A673 (cell line): ENCODE measurements around the gene RGS7. TPM values are rescaled to one million over a fixed set of nuclear protein-coding genes. Genes with fewer than 3 reads are reported as not detected.
"Not testable (repeated sequence)": the region's sequence is repeated elsewhere in the genome, so short reads cannot be mapped to it uniquely, and the experiment has no call there.

ENCODE experiments used
- BruUV-seq: library from RNA; stranded (reverse); fragments of 400-500 nt; replicated peaks from 2 replicates; lab custom pipeline; 2021; lab: Mats Ljungman, UMichigan
- CTCF ChIA-PET: fragments of 300-600 bp; sonication (Branson Sonifier 250); formaldehyde crosslinking; loops from one replicate; lab custom pipeline; 2022; ENCODE audit warnings: antibody characterized with exemption; lab: Charles Lee
- POLR2A ChIA-PET: fragments of 300-600 bp; sonication (Branson Sonifier 250); formaldehyde crosslinking; loops from one replicate; lab custom pipeline; 2022; ENCODE audit warnings: antibody characterized with exemption; ENCODE audit not compliant: low non-redundant PET; lab: Charles Lee
- DNase-seq: peaks from one replicate; pipeline ENCODE4 v3.0.0-alpha.2; 2015; ENCODE audit warnings: low spot score
- H3K27ac ChIP-seq: fragments of 200-600 bp; sonication (generic); 2 replicates; pipeline ENCODE4 v1.5.1; 2016; ENCODE audit warnings: mixed run types, low read depth, mild to moderate bottlenecking, mixed read lengths, antibody characterized with exemption, low read length; ENCODE audit not compliant: poor library complexity, severe bottlenecking
- H3K27me3 ChIP-seq: fragments of 200-600 bp; sonication (generic); replicated peaks from 2 replicates; pipeline ENCODE4 v1.6.1; 2017; ENCODE audit warnings: mixed run types, low read depth, mild to moderate bottlenecking, mixed read lengths, antibody characterized with exemption, low read length; ENCODE audit not compliant: insufficient read depth, poor library complexity
- H3K36me3 ChIP-seq: fragments of 200-600 bp; sonication (generic); 2 replicates; pipeline ENCODE4 v1.6.1; 2016; ENCODE audit warnings: mixed run types, mild to moderate bottlenecking, mixed read lengths, antibody characterized with exemption, low read length; ENCODE audit not compliant: insufficient read depth, poor library complexity, severe bottlenecking
- H3K4me1 ChIP-seq: fragments of 200-600 bp; sonication (generic); 2 replicates; pipeline ENCODE4 v1.6.1; 2017; ENCODE audit warnings: mixed run types, mild to moderate bottlenecking, mixed read lengths, antibody characterized with exemption, low read length; ENCODE audit not compliant: insufficient read depth, poor library complexity, severe bottlenecking
- H3K4me3 ChIP-seq: fragments of 200-600 bp; sonication (generic); 2 replicates; pipeline ENCODE4 v1.5.1; 2016; ENCODE audit warnings: low read depth, mixed run types, mild to moderate bottlenecking, mixed read lengths, low read length; ENCODE audit not compliant: poor library complexity, severe bottlenecking
- H3K9me3 ChIP-seq: fragments of 200-600 bp; sonication (generic); 2 replicates; pipeline ENCODE4 v1.6.1; 2016; ENCODE audit warnings: mixed run types, low read depth, mild to moderate bottlenecking, mixed read lengths, antibody characterized with exemption, low read length; ENCODE audit not compliant: poor library complexity, severe bottlenecking
- EZH2 ChIP-seq: fragments of 200-600 bp; sonication (generic); IDR thresholded peaks from 2 replicates; pipeline ENCODE4 v1.6.1; 2017; ENCODE audit warnings: borderline replicate concordance, low read depth, mild to moderate bottlenecking, mixed read lengths, antibody characterized with exemption, low read length; ENCODE audit not compliant: poor library complexity, severe bottlenecking
- intact Hi-C: fragments of 100-400 bp; cut with micrococcal nuclease; formaldehyde crosslinking; loops from one replicate; pipeline ENCODE4 v1.10.0; 2022; ENCODE audit not compliant: unreplicated experiment
- total RNA-seq: library from RNA; stranded (reverse); gene quantifications from 2 replicates; pipeline ENCODE4 v1.2.3, GENCODE V29; 2021
- TF ChIP-seq, protein P1 (sequence below): fragments of 300-800, 200-600 bp; sonication (generic); conservative IDR thresholded peaks from 2 replicates; pipeline ENCODE4 v1.5.1; 2017; ENCODE audit warnings: low read depth, mild to moderate bottlenecking, antibody characterized with exemption, low read length, moderate library complexity, mixed read lengths

Gene RGS7
- total RNA-seq, 1 experiment from 2014 or later = not detected

GRCh38 chr1:240909701-240910457 lies 447.1 kb downstream of the RGS7 start:
- H3K9me3 ChIP-seq = no peaks in the 10 kb centered on the region
- no peaks in the 10 kb centered on the region for H3K27me3 ChIP-seq
- DNase-seq = no peak
- H3K4me1 ChIP-seq = no peaks in the 10 kb centered on the region
- CTCF ChIA-PET = no interaction called here
- no TSS peak for BruUV-seq
- no peaks in the 10 kb centered on the region for H3K36me3 ChIP-seq
- no peak overlapping the region for H3K4me3 ChIP-seq
- intact Hi-C loops = no loop called here
- TF ChIP-seq, protein P1, sequence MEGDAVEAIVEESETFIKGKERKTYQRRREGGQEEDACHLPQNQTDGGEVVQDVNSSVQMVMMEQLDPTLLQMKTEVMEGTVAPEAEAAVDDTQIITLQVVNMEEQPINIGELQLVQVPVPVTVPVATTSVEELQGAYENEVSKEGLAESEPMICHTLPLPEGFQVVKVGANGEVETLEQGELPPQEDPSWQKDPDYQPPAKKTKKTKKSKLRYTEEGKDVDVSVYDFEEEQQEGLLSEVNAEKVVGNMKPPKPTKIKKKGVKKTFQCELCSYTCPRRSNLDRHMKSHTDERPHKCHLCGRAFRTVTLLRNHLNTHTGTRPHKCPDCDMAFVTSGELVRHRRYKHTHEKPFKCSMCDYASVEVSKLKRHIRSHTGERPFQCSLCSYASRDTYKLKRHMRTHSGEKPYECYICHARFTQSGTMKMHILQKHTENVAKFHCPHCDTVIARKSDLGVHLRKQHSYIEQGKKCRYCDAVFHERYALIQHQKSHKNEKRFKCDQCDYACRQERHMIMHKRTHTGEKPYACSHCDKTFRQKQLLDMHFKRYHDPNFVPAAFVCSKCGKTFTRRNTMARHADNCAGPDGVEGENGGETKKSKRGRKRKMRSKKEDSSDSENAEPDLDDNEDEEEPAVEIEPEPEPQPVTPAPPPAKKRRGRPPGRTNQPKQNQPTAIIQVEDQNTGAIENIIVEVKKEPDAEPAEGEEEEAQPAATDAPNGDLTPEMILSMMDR = no peak
- TF ChIP-seq EZH2 = no peak
- no peak overlapping the region for H3K27ac ChIP-seq
- POLR2A ChIA-PET = no interaction called here

DNA sequence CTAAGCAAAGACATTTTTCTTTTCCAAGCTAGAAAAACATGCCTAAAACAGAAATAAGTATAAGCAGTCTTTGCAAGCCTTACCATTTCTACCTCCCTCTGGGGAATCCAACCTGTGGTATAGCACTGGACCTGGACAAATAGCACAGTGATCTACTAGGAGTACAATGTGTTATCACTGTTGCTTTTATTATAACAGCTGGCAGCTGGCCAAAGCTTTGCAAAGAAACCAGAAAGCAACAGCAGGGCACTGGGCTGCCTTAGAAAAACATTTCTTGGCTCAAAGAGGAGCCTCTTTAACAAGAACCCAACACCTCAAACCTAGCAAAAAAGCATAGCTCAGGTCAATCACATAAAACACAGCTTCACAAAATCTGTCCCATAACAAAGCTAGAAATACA lies 450.5 kb downstream of the RGS7 start:
- intact Hi-C loops = no loop called here
- H3K9me3 ChIP-seq = no peaks in the 10 kb centered on the region
- no peak for DNase-seq

DNA sequence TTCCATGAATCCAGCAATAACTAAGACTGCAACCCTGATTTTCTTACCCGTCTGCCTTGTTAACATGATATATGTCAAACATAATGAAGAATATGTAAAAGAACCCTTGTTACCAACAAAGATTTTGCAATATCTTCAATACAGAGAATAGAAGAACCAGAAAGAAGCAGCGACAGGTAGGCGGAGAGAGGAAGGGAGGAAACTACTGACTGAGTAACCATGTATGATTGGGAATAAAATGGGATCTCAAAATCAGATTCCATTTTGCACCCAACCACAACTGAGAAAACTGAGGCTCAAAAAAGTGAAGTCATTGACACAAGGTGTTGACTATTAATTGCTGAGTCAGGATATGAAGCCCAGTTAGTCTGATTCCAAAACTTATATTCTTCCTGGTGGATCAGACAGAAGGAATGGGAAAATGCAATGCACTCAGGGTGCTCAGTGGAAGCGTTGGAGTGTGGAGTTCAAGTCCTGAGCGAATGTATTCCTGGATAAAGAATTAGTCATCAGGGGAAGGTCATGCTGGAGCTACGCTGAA lies 451.7 kb downstream of the RGS7 start:
- ChIA-PET POLR2A (no interaction called here), CTCF (no interaction called here)
- BruUV-seq = no TSS peak
- DNase-seq = no peak
- no peak overlapping the region for H3K27ac ChIP-seq
- no peaks in the 10 kb centered on the region for H3K36me3 ChIP-seq
- no peak overlapping the region for H3K4me3 ChIP-seq
- no peaks in the 10 kb centered on the region for H3K27me3 ChIP-seq
- no peaks in the 10 kb centered on the region for H3K4me1 ChIP-seq
- no peak for TF ChIP-seq EZH2
- TF ChIP-seq, protein P1 = no peak
- H3K9me3 ChIP-seq = no peaks in the 10 kb centered on the region
- intact Hi-C loops = no loop called here

More for the DNA sequence above, 450.5 kb downstream of the RGS7 start:
- TF ChIP-seq EZH2 = no peak
- TF ChIP-seq, protein P1 = no peak
- Histone ChIP-seq H3K27me3 (no peaks in the 10 kb centered on the region), H3K27ac (no peak overlapping the region), H3K4me3 (no peak overlapping the region), H3K4me1 (no peaks in the 10 kb centered on the region), H3K36me3 (no peaks in the 10 kb centered on the region)
- ChIA-PET CTCF (no interaction called here), POLR2A (no interaction called here)
- BruUV-seq = no TSS peak

GRCh38 chr1:240895424-240895823 lies 461.6 kb downstream of the RGS7 start:
- H3K36me3 ChIP-seq, H3K27me3 ChIP-seq, CTCF ChIA-PET, DNase-seq, H3K9me3 ChIP-seq, H3K4me1 ChIP-seq, intact Hi-C loops, POLR2A ChIA-PET, H3K4me3 ChIP-seq, H3K27ac ChIP-seq, BruUV-seq: not testable (repeated sequence)
